Ovary (tissue), 9 donors: ENCODE measurements around the gene DKKL1. TPM values are rescaled to one million over a fixed set of nuclear protein-coding genes. Genes with fewer than 3 reads are reported as not detected.

Experiments
- DNase-seq, 5 donors: peaks; one replicate each; pipeline ENCODE4 v3.0.0-alpha.2; 2019 to 2020
- H3K27ac ChIP-seq, 2 donors: fragments of 200-600 bp; one replicate each; pipeline versions ENCODE4 v1.5.1 to v1.8.0; 2019 to 2022
- H3K27me3 ChIP-seq: fragments of 200-600 bp; one replicate; pipeline ENCODE4 v1.8.0; 2022
- H3K36me3 ChIP-seq: fragments of 200-600 bp; sonication (generic); one replicate; pipeline ENCODE4 v1.5.1; 2019
- H3K4me1 ChIP-seq: one replicate; pipeline ENCODE4 v1.8.1; 2013; ENCODE audit warnings: mild to moderate bottlenecking, moderate library complexity; ENCODE audit not compliant: insufficient read depth
- H3K4me3 ChIP-seq: fragments of 200-600 bp; sonication (generic); one replicate; pipeline ENCODE4 v1.5.1; 2017
- H3K9me3 ChIP-seq, 2 donors: fragments of 200-600 bp in 1 of 2; sonication (generic) in 1 of 2; one replicate each; pipeline versions ENCODE4 v1.5.1 to v1.8.1; 2013 to 2019; ENCODE audit warnings: mild to moderate bottlenecking in 1 of 2, moderate library complexity in 1 of 2
- EP300 ChIP-seq: sonication (generic); formaldehyde crosslinking; IDR thresholded peaks from one replicate; pipeline ENCODE4 v1.6.1; 2017; ENCODE audit warnings: antibody characterized with exemption
- POLR2A ChIP-seq: fragments of 450-650 bp; IDR thresholded peaks from one replicate; pipeline ENCODE4 v1.6.1; 2017; ENCODE audit warnings: antibody characterized with exemption, mild to moderate bottlenecking, moderate library complexity
- WGBS, 3 donors: extraction: QIAGEN DNeasy Blood & Tissue Kit in 1 of 3; methylation state at CpG; one replicate each; pipeline versions ENCODE4 v1.1.5 to v1.1.7; 2013 to 2017; 5-methylcytosine and 5-hydroxymethylcytosine counted together
- intact Hi-C, 4 donors: fragments of 100-400 bp; cut with DNase I; formaldehyde crosslinking; loops; one replicate each; pipeline versions ENCODE4 v1.11.0 to v1.15.1; 2022 to 2023
- polyA plus RNA-seq, 2 donors: library from polyadenylated mRNA; stranded (reverse); fragments of 200-250 nt in 1 of 2; fragments of 350-450 nt in 1 of 2; fragmentation: Illumina TruSeq in 1 of 2; extraction: RNeasy Lipid Tissue Mini Kit (QIAGEN cat#74804) in 1 of 2; gene quantifications; one replicate each; pipeline ENCODE4 v1.2.3, GENCODE V29; 2013 to 2014
- total RNA-seq, 7 donors: library from RNA; depleted of rRNA in 2 of 7; stranded (reverse); fragments of >200 nt in 2 of 7; fragmentation: NEBNext Ultra II Directional in 3 of 7; extraction: Animal tissue kit (Norgen Biotek cat#: 25700) in 3 of 7; gene quantifications; one replicate each; pipeline versions ENCODE4 v1.1.0 to v1.2.4, GENCODE V29; 2016 to 2023
- TF ChIP-seq, protein P1 (sequence below), 3 donors: fragments of 450-650 bp in 2 of 3; fragments of 200-600 bp in 1 of 3; IDR thresholded peaks; one replicate each; pipeline versions ENCODE4 v1.5.1 to v1.8.0; 2016 to 2022; ENCODE audit warnings: antibody characterized with exemption in 3 of 3, mild to moderate bottlenecking in 1 of 3
- donor health status: DM: no; HTN: no; CAD: no; lungs with moderate emphysema.
- donor health status: DM: no; HTN: no; CAD: no.
- donor health status: Bipolar disorder and iron deficiency.
- donor health status: DM: yes; HTN: yes; CAD: no.
- donor health status: DM: no; HTN: no; CAD: no.
- donor health status: DM: yes; HTN: yes; CAD: no.

DKKL1 gene
- total and polyA plus RNA-seq, 9 donors, result 0.22 to 2.4 (median 1.1) TPM; not detected in 1

DNA sequence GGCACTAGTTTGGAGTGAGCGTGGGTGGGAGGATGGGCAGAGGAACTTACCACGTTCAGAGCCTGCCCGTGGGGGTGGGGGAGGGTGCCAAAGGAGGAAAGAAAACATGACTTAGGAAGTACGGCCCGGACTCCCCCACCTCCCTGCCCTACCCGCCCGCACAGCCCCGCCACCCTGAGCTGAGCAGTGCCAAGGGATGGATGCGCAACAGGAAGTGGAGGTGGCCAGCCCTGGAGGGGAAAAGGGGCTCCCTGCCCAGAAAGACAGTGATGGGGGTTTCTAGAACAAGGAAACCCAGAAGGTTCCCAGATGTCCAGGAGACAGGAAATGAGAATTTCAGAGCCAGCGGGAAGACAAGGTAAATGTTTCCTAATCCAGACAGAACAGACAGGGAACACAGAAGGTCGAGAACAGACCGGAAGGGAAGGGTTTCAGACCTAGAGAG lies 7.7 kb upstream of the DKKL1 start:
- peak overlapping the region in 1 of 2 donors; percentile 2 for H3K27ac ChIP-seq
- no peaks in the 10 kb centered on the region for H3K9me3 ChIP-seq
- no peak for DNase-seq
- H3K27me3 ChIP-seq, result no peaks in the 10 kb centered on the region
- no peak overlapping the region for H3K4me3 ChIP-seq
- no peaks in the 10 kb centered on the region for H3K36me3 ChIP-seq
- WGBS, 3 donors, result 48 to 56% (median 51%) methylated on average over 12 of the region's 12 CpGs
- intact Hi-C loops, result no loop called here
- TF ChIP-seq EP300 (no peak), POLR2A (no peak)
- TF ChIP-seq, protein P1, sequence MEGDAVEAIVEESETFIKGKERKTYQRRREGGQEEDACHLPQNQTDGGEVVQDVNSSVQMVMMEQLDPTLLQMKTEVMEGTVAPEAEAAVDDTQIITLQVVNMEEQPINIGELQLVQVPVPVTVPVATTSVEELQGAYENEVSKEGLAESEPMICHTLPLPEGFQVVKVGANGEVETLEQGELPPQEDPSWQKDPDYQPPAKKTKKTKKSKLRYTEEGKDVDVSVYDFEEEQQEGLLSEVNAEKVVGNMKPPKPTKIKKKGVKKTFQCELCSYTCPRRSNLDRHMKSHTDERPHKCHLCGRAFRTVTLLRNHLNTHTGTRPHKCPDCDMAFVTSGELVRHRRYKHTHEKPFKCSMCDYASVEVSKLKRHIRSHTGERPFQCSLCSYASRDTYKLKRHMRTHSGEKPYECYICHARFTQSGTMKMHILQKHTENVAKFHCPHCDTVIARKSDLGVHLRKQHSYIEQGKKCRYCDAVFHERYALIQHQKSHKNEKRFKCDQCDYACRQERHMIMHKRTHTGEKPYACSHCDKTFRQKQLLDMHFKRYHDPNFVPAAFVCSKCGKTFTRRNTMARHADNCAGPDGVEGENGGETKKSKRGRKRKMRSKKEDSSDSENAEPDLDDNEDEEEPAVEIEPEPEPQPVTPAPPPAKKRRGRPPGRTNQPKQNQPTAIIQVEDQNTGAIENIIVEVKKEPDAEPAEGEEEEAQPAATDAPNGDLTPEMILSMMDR (IDR thresholded peaks at IDR 0.05), result no peak
- H3K4me1 ChIP-seq, result peaks cover 3% of the 10 kb centered on the region

DNA sequence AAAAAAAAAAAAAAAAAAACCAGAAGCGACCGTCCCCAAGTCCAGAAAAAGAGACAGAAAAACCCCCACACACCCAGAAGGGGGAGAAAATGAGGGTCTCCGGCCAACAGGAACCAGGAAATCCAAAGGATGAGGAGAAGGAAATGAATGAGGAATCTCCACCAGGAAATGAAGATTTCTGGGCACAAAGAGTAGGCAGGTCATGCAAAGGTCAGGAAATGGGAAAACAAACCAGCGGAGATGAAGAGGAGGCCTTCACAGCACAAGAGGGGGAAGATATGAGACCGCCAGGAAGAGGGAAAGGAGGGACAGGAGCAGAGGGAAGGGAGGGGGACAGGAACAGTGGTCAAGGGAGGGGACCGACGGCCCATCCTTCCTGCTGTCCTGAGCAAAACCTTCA lies 7.3 kb upstream of the DKKL1 start:
- peaks cover 3% of the 10 kb centered on the region for H3K4me1 ChIP-seq
- no peaks in the 10 kb centered on the region for H3K9me3 ChIP-seq
- H3K27me3 ChIP-seq, result no peaks in the 10 kb centered on the region
- intact Hi-C loops, result no loop called here
- peak overlapping the region in 1 of 2 donors; percentile 2 for H3K27ac ChIP-seq
- no peak for DNase-seq
- no peak overlapping the region for H3K4me3 ChIP-seq
- 34 to 46% (median 45%) methylated on average over 7 of the region's 7 CpGs for WGBS, 3 donors
- TF ChIP-seq POLR2A (no peak), EP300 (no peak)
- TF ChIP-seq, protein P1 (IDR thresholded peaks at IDR 0.05), result no peak
- no peaks in the 10 kb centered on the region for H3K36me3 ChIP-seq

DNA sequence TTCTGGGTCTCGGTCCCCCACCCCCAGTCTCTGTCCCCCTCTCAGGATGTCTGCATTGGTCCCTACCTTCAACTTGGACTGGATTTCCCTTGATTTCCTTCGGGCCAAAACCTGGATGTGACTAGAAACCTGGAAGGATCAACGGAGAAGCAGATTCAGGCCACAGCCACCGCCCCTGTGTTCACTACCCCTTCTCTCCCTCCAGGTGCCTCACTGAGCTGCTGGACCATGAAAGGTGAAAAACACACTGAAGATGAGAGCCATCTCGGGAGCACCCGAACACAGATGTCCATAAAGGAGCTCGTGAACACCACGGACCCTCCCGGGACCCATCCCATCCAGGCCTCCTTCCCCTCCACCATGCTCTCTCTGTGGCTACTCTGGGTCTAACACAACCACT lies 6.5 kb upstream of the DKKL1 start:
- Histone ChIP-seq H3K4me1 (peaks cover 3% of the 10 kb centered on the region), H3K36me3 (no peaks in the 10 kb centered on the region), H3K27me3 (no peaks in the 10 kb centered on the region), H3K27ac (no peak overlapping the region), H3K4me3 (no peak overlapping the region), H3K9me3 (no peaks in the 10 kb centered on the region)
- 66 to 74% (median 69%) methylated on average over 9 of the region's 9 CpGs for WGBS, 3 donors
- DNase-seq, result no peak
- intact Hi-C loops, result no loop called here
- TF ChIP-seq, protein P1 (IDR thresholded peaks at IDR 0.05), result no peak
- no peak for TF ChIP-seq EP300
- no peak for TF ChIP-seq POLR2A

DNA sequence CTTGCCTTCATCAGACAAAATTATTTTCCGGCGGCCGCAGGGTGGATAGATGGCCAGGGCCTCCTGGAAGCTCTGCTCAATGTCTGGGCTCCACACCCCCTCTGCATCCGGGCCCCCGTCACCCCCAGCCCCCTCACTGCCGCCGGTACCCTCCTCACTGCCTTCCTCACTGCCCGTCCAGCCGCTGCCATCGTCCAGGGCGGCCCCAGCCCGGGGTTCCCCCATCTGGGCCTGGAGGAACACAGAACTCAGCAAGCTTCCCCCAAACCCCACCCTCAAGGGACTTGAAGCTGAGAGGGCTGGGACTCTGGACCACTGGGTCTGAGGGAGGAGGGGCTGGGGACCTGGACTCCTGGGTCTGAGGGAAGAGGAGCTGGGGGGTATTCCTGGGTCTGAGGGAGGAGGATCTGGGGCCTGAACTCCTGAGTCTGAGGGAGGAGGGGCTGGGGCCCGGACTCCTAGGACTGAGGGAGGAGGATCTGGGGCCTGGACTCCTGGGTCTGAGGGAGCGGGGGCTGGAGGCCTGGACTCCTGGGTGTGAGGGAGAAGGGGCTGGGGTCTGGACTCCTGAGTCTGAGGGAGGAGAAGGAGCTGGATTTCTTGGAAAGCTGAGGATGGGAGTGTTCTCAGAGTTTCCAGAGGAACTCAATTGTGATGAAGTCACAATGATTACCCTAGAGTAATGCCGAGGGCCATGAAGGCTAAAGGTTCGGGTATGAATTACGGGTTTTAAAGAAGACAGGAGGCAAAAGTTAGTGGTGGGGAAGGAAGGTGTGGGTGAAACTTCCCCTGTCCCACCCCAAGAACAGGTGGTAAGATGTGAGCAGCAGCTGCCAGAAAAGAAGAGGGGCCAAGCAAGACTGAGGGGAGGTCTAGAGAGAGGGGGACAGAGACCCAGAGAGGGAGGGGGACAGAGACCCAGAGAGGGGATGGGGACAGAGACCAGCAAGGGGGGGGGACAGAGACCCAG lies 3.5 kb upstream of the DKKL1 start:
- no peak overlapping the region for H3K27ac ChIP-seq
- no peak for DNase-seq
- intact Hi-C loops, result loop anchor here in 1 of 4 donors (10.0 kb wide), 1 partner anchor 85 kb away; the partner anchor contains the start of gene SLC17A7
- peaks cover 3% of the 10 kb centered on the region for H3K4me1 ChIP-seq
- no peaks in the 10 kb centered on the region for H3K27me3 ChIP-seq
- H3K9me3 ChIP-seq, result no peaks in the 10 kb centered on the region
- H3K36me3 ChIP-seq, result no peaks in the 10 kb centered on the region
- no peak overlapping the region for H3K4me3 ChIP-seq
- 78 to 81% (median 80%) methylated on average over 17 of the region's 17 CpGs for WGBS, 3 donors
- TF ChIP-seq, protein P1 (IDR thresholded peaks at IDR 0.05), result no peak
- no peak for TF ChIP-seq EP300
- no peak for TF ChIP-seq POLR2A
